Measurements from ENCODE around the gene FGFRL1.

DNA sequence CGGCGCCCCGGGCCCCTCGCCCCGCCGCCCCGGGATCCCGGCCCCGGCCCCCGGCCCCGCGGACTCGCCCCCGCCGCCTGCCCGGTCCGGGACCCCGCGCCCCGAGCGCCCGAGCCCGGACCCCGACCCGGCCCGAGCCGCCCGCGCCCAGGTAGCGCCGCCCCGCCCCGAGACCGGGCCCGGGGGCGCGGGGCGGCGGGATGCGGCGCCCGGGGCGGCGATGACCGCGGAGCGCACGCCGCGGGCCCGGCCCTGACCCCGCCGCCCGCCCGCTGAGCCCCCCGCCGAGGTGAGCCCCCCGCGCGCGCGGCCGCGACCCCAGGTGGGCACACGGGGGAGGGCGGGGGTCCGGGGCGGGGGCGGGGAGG is 224 bp downstream of the FGFRL1 start:
- TF ChIP-seq EZH2phosphoT487 (IDR thresholded peaks at IDR 0.05; ENCODE audit: insufficient read depth, low read depth) (no peak), EZH2 (IDR thresholded peaks at IDR 0.05; ENCODE audit: insufficient read depth, poor library complexity, severe bottlenecking) (no peak)

Data from GM23248 (cell line).